AG04450 (cell line): ENCODE measurements around the gene IQGAP3. TPM values are rescaled to one million over a fixed set of nuclear protein-coding genes. Genes with fewer than 3 reads are reported as not detected.

Source experiments
- CTCF ChIA-PET: fragments of 300-600, 350-600 bp; formaldehyde crosslinking; extraction: SDS; loops from one replicate; lab custom pipeline; 2022; ENCODE audit warnings: antibody characterized with exemption, inconsistent platforms; lab: Charles Lee
- POLR2A ChIA-PET: fragments of 350-600 bp; formaldehyde crosslinking; extraction: SDS; loops from one replicate; lab custom pipeline; 2021; ENCODE audit warnings: antibody characterized with exemption, inconsistent platforms; lab: Yijun Ruan, JAX
- DNase-seq: peaks from one replicate; pipeline ENCODE4 v3.0.0-alpha.2; 2011; ENCODE audit warnings: low read depth, low spot score
- H3K27ac ChIP-seq: one replicate; pipeline ENCODE4 v1.5.1; 2012; ENCODE audit warnings: low read depth, low read length, control low read depth
- H3K27me3 ChIP-seq: one replicate; pipeline ENCODE4 v1.6.0; 2012; ENCODE audit warnings: low read length; ENCODE audit not compliant: control insufficient read depth, insufficient read depth
- H3K4me3 ChIP-seq: 2 replicates; pipeline ENCODE4 v1.5.1; 2011; ENCODE audit warnings: mild to moderate bottlenecking, low read depth, low read length, control low read depth
- H3K9me3 ChIP-seq: 2 replicates; pipeline ENCODE4 v1.5.1; 2012; ENCODE audit warnings: low read length; ENCODE audit not compliant: control insufficient read depth, insufficient read depth
- polyA plus RNA-seq: library from polyadenylated mRNA; depleted of rRNA; stranded (reverse); fragments of >200 nt; gene quantifications from 2 replicates; pipeline ENCODE4 v1.2.3, GENCODE V29; 2011
- TF ChIP-seq, protein P1 (sequence below): IDR thresholded peaks from 2 replicates; pipeline ENCODE4 v1.5.1; 2011; ENCODE audit warnings: low read depth, low read length, control low read depth, inconsistent platforms

IQGAP3 gene
- polyA plus RNA-seq, 1 experiment: 6.3 TPM

DNA sequence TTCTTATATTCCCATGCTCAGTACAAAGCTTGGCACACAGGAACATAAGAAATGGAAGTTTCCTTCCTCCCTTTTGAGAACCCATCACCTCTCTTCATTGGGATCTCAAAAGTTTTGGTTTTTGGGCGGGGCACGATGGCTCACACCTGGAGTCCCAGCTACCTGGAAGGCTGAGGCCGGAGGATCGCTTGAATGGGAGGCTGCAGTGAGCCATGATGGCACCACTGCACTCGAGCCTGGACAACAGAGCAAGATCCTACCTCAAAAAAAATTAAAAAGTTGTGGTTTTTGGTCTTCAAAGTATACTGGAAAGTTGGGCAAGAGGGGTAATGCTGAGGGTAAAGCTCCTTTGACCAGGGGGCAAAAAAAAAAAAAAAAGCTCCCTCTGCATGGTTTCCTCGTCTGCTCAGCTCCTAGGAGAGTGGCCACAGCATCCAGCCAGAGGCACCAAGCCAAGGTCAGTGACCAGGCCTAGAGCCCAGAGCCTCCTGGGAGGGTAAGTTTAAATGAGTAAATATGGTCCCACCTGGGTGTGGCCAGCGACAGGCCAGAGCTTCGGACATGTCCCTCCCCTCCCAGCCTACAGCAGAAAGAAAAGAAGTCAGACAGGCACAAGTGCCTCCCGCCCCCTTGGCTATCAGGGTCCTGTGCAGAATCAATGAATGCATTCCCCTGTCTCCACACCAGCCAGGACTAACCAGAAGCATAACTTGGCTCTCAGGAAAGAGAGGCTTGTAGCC lies 76.8 kb downstream of the IQGAP3 start:
- Histone ChIP-seq H3K27ac (no peak overlapping the region), H3K9me3 (no peaks in the 10 kb centered on the region; the same call in 1 of the 2 replicates), H3K27me3 (no peaks in the 10 kb centered on the region), H3K4me3 (no peak overlapping the region)
- ChIA-PET CTCF (interaction anchor here (2.3 to 2.6 kb wide), 2 partner anchors 15 to 50 kb away, joined by 9 to 16 read pairs; no protein-coding TSS in a partner anchor), POLR2A (no interaction called here)
- TF ChIP-seq, protein P1, sequence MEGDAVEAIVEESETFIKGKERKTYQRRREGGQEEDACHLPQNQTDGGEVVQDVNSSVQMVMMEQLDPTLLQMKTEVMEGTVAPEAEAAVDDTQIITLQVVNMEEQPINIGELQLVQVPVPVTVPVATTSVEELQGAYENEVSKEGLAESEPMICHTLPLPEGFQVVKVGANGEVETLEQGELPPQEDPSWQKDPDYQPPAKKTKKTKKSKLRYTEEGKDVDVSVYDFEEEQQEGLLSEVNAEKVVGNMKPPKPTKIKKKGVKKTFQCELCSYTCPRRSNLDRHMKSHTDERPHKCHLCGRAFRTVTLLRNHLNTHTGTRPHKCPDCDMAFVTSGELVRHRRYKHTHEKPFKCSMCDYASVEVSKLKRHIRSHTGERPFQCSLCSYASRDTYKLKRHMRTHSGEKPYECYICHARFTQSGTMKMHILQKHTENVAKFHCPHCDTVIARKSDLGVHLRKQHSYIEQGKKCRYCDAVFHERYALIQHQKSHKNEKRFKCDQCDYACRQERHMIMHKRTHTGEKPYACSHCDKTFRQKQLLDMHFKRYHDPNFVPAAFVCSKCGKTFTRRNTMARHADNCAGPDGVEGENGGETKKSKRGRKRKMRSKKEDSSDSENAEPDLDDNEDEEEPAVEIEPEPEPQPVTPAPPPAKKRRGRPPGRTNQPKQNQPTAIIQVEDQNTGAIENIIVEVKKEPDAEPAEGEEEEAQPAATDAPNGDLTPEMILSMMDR: no peak
- DNase-seq: no peak

DNA sequence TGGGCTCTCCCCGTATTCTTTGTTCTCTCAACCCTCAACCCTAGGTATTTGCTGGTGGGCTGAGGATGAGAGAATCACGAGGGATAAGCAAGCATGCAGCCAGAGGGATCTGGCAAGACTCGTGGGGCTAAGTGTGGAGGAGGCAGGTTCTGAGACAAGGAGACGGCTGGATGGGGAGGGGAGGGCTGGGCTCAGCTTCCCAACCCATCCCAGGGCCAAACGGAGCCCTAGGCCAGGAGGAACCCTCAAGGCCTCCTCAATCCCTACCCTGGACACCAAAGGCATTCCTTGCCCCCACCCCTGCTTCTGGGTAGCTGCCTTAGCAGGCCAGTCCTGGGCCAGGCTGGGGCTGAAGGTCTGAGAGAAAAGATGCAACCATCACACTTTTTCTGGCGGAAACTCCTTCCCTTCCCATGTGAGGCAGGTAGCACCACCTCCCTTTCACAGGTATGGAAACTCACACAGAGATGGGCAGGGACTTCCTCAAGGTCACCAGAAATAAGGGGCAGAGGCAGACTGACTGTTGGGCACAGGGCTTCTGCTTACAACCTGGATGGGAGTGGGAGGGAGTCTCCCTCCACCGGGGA lies 78.0 kb downstream of the IQGAP3 start:
- no peaks in the 10 kb centered on the region for H3K9me3 ChIP-seq
- no peak for DNase-seq
- no peak overlapping the region for H3K4me3 ChIP-seq
- H3K27me3 ChIP-seq: no peaks in the 10 kb centered on the region
- TF ChIP-seq, protein P1: no peak
- no peak overlapping the region for H3K27ac ChIP-seq
- ChIA-PET CTCF (interaction anchor here (2.3 kb wide), 1 partner anchor 14 kb away, joined by 16 read pairs; no protein-coding TSS in a partner anchor), POLR2A (no interaction called here)

DNA sequence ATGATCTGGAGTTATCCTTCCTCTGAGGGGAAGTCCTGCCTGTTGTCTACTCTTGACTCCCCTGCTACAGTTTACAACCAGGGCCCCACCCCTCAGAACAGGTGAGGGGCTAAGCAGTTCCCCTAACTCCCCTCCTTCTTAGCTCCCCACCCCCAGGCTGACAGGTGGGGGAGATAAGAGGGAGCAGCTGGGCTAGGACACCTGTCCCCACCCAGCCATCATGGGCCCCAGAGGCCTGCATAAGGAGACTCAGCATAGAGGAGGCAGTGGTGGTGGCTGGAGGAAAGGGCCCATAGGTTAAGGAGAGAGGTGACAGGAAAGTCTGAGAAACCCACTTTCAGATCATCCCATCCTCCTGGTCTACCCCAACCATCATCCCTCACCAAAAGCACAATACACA lies 78.6 kb downstream of the IQGAP3 start:
- no peak for DNase-seq
- ChIA-PET POLR2A (no interaction called here), CTCF (interaction anchor here (1.1 kb wide), 1 partner anchor 13 kb away, joined by 3 read pairs; no protein-coding TSS in a partner anchor)

DNA sequence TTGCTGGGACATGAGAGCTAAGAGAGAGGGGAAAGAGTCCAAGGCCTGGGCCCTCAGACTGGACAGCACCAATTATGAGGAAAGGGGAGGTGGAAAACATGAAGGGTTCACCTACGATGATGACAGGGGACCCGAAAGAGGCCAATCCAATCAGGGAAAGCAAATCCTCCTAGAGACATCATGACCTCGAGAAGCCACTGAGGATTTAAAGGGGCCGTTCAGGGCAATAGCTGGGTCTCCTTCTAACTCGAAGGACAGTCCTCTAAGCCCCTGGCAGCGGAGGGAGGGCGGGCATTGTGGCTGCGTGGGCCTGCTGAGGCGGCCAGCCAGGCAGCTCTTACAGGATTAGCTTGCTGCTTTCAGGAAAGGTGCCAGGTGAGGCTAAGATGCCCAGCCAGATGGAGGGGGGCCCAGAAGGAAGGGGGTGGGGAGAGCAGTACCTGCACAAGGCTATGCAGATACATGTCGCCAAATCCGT lies 79.2 kb downstream of the IQGAP3 start:
- Histone ChIP-seq H3K9me3 (no peaks in the 10 kb centered on the region), H3K27ac (no peak overlapping the region), H3K27me3 (no peaks in the 10 kb centered on the region), H3K4me3 (no peak overlapping the region)
- DNase-seq: no peak
- TF ChIP-seq, protein P1: no peak
- ChIA-PET POLR2A (no interaction called here), CTCF (interaction anchor here (1.1 kb wide), 1 partner anchor 13 kb away, joined by 3 read pairs; no protein-coding TSS in a partner anchor)

More for the DNA sequence above, 78.6 kb downstream of the IQGAP3 start:
- Histone ChIP-seq H3K4me3 (no peak overlapping the region), H3K27me3 (no peaks in the 10 kb centered on the region), H3K27ac (no peak overlapping the region), H3K9me3 (no peaks in the 10 kb centered on the region)
- TF ChIP-seq, protein P1: no peak

DNA sequence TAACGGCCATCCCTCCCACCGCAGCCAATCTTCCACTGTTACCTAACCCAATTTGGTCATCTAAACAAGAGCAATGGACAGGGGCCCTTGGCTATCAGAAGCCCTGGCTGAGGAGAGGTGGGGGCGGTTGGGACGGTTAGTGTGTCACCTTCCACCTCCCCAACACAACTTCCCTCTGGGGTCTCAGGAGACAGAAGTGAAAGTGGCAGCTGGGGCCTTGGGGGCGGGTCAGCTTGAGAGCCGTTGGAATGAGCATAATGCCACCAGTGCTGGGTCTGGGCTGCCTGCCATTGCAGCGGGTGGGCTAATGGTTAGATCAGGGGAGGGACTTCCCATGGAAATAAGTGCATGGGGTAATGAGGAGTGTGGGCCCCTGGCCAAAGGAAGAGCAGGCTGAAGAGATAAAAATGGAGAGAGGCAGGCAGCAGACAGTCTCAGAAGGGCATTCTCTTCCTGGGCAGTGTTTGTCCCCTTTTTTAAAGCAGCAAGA lies 79.7 kb downstream of the IQGAP3 start:
- TF ChIP-seq, protein P1: no peak
- DNase-seq: no peak
- Histone ChIP-seq H3K27ac (no peak overlapping the region), H3K4me3 (no peak overlapping the region), H3K27me3 (no peaks in the 10 kb centered on the region), H3K9me3 (no peaks in the 10 kb centered on the region)
- ChIA-PET CTCF (interaction anchor here (1.1 to 1.2 kb wide), 2 partner anchors 12 kb away, joined by 3 to 4 read pairs; no protein-coding TSS in a partner anchor), POLR2A (no interaction called here)
